GM18499 (cell line): Measurements from ENCODE around the gene PLCB3.

Experiments used
- ATAC-seq: cut with Tn5 transposase; IDR thresholded peaks from one replicate; pipeline ENCODE4 v1.9.1; 2021; ENCODE audit warnings: moderate number of reproducible peaks; ENCODE audit not compliant: insufficient read depth, unreplicated experiment

Gene PLCB3

DNA sequence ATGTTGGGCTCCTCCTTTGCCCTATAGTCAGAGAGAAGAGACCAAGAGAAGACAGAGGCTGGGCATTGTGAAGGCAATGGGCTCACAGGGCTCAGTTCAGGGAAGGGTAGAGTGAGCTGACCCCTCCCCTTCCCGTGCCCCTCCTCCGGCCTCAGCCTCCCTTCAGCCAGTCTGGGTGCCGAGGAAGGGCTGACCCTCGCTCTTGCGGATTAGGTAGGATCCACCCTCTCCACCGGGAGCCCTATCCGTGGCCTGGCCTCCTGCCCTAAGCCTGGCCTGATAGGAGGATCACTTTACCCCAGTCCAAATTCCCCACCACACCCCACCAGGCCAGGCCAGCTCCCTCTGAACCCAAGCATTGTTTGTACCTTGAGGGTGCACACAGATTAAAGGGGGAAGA is 2.8 kb upstream of the PLCB3 start:
- ATAC-seq: no peak

GRCh38 chr11:64249038-64249437 is 2.3 kb upstream of the PLCB3 start:
- ATAC-seq: no peak

DNA sequence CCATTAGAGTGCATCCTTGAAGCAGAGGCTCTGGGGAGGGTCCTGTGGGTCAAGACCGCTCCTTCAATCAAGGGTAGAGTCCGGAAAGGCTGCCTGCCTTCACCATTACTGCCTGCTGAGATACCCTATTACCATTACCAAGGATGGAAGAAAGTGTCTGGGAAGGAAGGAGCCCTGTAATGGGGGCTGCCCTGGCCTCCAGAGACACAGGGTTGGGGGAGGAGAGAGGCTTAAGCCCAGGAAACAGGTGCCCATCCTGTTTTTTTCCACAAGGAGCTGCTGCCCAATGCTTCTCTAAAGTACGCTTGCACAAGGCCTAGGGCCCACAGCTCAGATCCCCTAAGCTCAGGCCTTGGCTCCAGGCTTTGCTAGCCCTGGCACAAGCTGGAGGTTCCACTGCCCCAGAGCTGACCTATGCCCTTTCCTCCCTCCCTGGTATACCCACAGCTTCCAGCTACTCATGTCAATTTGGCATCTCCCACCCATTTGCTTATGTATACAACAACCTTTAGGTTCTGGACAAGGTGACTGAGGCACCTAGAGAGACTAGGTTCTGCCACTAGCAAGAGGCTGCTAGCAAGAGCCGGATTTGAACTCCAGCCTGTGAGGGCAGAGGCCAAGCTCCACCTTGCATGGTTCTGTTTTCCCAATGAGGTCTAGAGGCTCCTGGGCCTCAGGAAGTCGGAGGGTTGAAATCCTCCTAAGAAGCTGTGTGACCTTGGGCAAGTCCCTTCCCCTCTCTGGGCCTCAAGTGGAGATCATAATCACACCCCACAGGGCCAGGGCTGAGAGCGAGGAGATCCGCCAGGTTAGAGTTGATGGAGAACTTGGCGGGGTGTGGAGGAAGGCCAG is 1.5 kb upstream of the PLCB3 start:
- ATAC-seq: no peak

GRCh38 chr11:64250415-64251015 is 815 bp upstream of the PLCB3 start:
- ATAC-seq: no peak

DNA sequence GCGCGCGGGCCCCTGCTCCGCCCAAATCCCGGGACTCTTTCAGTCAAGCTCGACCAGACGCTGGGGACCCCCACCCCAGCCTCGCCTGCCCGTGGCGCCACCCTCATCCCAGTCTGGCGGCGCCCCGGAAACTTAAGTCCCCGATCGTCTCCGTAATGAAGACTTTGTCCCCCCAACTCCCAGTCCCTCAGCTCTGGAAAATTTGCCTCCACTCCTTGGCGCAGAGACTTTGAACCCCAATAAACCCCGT is 348 bp downstream of the PLCB3 start:
- no peak for ATAC-seq

DNA sequence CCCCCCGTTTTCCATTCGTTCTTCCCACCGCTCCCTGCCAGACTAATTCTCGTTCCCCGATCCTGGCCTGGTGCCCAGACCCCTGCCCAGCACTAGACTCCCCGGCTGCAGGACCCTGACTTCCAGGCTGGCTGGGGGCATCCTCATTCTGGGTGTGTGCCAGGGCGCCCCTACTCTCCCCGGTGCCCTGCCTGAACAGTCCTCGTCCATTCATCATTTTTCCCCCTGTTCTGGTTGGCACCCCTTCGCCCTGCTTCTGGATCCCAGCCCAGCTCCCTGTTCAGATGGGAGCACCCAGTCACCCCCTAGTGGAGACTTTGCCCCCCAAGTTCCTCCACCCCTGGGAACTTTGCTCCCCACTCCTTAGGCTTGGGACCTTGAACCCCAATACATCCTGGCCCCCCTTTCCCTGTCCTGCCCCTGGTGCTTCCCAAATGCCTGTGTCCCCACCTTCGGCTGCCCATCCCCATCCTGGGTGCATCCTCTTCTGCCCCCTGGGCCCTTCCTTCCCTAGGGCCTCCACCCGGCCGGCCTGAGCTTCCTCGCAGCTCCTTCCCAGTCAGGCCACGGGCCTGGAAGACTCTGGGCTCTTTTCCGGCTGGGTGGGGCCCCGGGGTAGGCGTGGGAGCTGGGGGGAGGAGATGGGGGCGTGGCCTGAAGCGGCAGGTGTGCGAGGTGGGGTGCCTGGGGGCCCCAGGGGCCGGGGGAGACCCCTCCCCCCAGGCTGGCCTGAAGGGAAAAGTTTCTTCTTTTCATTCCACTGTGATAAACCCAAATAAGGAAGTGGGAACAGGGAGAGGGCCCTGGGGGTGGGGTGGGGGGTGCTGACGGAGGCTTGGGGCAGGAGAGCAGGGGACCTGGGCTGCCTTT is 908 bp downstream of the PLCB3 start:
- no peak for ATAC-seq

DNA sequence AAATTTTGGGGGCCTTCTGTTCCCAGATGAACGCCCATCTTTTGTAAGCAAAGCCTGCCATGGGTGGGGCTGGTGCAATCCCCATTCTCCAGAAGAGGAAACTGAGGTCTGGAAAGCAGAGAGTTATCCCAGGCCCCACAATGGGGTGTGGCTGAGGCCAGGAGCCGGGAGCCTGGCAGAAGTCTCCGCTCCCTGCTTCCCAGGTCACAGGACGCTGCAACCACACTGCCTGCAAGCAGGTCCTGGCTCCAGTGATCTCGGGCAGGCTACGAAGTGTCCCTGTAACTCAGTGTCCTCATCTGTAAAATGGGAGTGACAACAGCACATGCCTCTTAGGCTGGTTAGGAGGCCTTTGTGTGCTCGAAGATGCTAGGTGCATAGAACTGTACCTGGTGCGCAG is 1.7 kb downstream of the PLCB3 start:
- no peak for ATAC-seq

DNA sequence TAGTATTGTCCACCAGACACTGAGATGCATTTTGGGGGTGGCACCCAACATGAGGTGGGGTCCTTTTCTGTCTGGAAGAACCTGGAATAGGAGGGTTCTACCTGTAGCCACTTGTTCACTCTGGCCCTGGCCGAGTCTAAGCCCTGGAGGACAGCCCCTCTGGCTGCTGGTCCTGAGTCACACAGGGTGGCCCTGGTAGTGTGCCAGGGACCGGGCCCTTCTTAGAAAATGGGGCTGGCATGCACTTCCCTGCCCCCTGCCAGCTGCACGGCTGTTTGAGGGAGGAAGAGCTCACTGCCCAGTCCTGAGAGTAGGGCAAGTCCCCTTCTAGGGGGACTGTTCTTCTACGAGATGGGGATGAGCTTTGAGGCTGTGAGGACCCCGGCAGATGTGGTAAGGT is 2.2 kb downstream of the PLCB3 start:
- ATAC-seq: no peak

DNA sequence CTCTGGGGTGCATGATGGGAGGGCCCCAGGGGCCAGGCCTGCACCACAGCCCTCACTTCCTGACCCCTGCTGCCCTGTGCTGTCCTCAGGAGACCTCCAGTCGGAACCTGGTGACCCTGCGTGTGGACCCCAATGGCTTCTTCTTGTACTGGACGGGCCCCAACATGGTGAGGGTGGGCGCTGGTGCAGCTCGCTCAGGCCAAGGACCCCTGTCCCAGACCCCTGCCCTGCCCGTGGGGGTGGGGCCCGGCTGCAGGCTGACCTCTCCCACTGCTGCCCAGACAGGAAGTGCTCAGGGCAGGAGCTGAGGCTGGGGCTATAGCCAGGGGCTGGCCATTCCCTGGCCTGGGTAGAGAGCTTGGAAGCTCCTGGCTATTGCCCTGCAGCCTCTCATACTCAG is 3.0 kb downstream of the PLCB3 start:
- no peak for ATAC-seq

DNA sequence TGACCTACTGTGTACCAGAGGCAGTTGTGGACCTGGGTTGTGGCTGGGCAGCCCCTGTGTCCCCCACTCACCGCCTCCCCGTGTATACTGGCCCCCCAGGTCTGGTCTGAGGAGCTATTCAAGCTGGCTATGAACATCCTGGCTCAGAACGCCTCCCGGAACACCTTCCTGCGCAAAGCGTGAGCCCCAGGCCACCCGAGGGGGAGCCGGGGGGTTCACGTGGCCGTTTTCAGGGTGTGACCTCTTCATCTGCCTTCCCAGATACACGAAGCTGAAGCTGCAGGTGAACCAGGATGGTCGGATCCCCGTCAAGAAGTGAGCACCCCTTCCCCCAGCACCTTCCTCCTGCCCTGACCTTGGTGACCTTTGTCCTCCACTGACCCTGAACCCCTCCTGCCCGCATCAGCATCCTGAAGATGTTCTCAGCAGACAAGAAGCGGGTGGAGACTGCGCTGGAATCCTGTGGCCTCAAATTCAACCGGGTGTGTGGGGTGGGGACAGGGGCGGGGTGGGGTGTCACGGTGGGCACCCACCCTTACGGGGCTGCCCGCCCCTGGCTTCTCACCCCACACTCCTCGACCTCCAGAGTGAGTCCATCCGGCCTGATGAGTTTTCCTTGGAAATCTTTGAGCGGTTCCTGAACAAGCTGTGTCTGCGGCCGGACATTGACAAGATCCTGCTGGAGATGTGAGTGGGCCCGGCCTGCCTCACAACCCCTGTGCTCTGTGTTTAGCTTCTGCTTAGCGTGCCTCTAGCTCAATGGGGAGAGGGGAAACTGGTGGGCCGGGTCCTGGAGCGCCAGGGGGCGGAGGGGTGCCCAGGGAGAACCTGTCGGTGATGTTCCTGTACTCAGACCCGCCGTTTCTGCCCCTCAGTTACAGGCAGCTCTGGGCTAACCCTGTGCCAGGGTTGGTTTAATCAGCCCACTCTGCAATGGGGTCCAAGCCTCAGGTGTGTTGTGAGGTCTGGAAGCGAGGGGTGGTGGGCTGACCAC is 4.1 kb downstream of the PLCB3 start:
- ATAC-seq: no peak

GRCh38 chr11:64256300-64256699 is 5.0 kb downstream of the PLCB3 start:
- no peak for ATAC-seq

GRCh38 chr11:64258356-64258755 is 7.0 kb downstream of the PLCB3 start:
- ATAC-seq: no peak

DNA sequence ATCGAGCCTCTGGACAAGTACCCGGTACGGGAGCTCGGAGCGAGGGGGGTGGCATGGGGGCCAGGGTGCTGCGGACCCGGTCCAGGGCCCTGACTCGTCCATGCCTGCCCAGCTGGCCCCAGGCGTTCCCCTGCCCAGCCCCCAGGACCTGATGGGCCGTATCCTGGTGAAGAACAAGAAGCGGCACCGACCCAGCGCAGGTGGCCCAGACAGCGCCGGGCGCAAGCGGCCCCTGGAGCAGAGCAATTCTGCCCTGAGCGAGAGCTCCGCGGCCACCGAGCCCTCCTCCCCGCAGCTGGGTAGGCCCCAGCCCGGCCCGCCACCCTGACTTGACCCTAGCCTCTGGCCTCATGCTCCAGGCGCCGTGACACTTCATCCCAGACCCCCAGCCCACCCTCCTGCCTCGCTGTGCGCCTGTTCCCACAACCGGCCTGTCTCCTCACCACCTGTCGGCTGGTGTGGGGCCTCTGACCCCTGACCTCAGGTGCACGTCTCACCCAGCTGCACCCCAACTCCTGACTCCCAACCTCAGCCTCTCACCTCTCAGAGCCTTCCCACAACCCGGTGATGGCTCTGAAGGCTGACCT is 7.7 kb downstream of the PLCB3 start:
- no peak for ATAC-seq

GRCh38 chr11:64259533-64260067 is 8.3 kb downstream of the PLCB3 start:
- no peak for ATAC-seq

GRCh38 chr11:64260147-64260708 is 8.9 kb downstream of the PLCB3 start:
- no peak for ATAC-seq

GRCh38 chr11:64261556-64262080 is 10.3 kb downstream of the PLCB3 start:
- no peak for ATAC-seq

DNA sequence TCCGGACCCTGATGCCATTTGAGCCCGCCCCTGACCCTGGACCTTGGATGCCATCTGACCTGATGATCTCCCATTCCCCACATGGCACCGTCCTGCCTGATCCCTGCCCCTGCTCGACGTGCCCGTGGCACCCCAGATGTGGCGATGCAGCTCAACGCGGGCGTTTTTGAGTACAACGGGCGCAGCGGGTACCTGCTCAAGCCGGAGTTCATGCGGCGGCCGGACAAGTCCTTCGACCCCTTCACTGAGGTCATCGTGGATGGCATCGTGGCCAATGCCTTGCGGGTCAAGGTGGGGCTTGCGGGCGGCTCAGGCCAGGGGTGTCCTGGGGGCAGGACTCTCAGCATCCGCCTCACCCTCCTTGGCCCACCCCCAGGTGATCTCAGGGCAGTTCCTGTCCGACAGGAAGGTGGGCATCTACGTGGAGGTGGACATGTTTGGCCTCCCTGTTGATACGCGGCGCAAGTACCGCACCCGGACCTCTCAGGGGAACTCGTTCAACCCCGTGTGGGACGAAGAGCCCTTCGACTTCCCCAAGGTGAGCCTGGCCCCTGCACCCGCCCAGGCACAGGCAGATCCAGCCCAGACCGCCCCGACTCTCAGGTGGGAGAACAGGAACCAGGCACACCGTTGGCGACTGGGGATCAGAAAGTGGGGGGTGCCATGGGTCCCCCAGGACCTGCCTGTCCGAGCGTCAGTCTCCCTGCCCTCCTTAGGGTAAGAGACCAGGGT is 11.1 kb downstream of the PLCB3 start:
- no peak for ATAC-seq
